ENCODE measurements around the gene SYTL1. TPM values are rescaled to one million over a fixed set of nuclear protein-coding genes. Genes with fewer than 3 reads are reported as not detected.

Gene SYTL1, protein sequence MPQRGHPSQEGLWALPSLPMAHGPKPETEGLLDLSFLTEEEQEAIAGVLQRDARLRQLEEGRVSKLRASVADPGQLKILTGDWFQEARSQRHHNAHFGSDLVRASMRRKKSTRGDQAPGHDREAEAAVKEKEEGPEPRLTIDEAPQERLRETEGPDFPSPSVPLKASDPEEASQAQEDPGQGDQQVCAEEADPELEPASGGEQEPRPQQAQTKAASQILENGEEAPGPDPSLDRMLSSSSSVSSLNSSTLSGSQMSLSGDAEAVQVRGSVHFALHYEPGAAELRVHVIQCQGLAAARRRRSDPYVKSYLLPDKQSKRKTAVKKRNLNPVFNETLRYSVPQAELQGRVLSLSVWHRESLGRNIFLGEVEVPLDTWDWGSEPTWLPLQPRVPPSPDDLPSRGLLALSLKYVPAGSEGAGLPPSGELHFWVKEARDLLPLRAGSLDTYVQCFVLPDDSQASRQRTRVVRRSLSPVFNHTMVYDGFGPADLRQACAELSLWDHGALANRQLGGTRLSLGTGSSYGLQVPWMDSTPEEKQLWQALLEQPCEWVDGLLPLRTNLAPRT
- total RNA-seq (2022; extraction: Qiagen RNA extraction) = 0.26 to 0.63 TPM (median 0.41 TPM) in 5 replicates

GRCh38 chr1:27341525-27342252, at the start of gene SYTL1:
Gene SYTL1 (plus strand): TSS chr1:27342022. CDS start chr1:27345335, 3,313 bp downstream.

GRCh38 chr1:27321813-27322568, 19.8 kb upstream of the SYTL1 start, which contains the start of gene TMEM222:
Gene TMEM222 (plus strand): TSS chr1:27322163. CDS start chr1:27322198, 35 bp downstream.

GRCh38 chr1:27366411-27367159, 24.8 kb downstream of the SYTL1 start, which contains the start of gene MAP3K6:
Gene MAP3K6 (minus strand): TSS chr1:27366961. CDS start chr1:27366597, 364 bp downstream.

GRCh38 chr1:27374362-27375086, 32.7 kb downstream of the SYTL1 start, which contains the start of gene FCN3:
Gene FCN3 (minus strand): TSS chr1:27374824. CDS start chr1:27374818, 6 bp downstream.

GRCh38 chr1:27383039-27383605, 41.3 kb downstream of the SYTL1 start, which contains the start of gene CD164L2:
Gene CD164L2 (minus strand): TSS chr1:27383333. CDS start chr1:27383239, 94 bp downstream.

GRCh38 chr1:27392096-27392777, 50.4 kb downstream of the SYTL1 start, which contains the start of gene GPR3:
Gene GPR3 (plus strand): TSS chr1:27392622. CDS start chr1:27393799, 1,177 bp downstream.

Other genes with a start within 250 kb of the SYTL1 start
- gene SLC9A1, start 186.9 kb upstream of the SYTL1 start, total RNA-seq (2022; extraction: Qiagen RNA extraction) = 15.5 to 18.6 TPM (median 17.4 TPM) in 5 replicates
- gene WDTC1, start 107.4 kb upstream of the SYTL1 start, total RNA-seq (2022; extraction: Qiagen RNA extraction) = 6.3 to 7.5 TPM (median 7.4 TPM) in 5 replicates
- gene TMEM222, start 19.9 kb upstream of the SYTL1 start, total RNA-seq (2022; extraction: Qiagen RNA extraction) = 41.1 to 50.7 TPM (median 48.4 TPM) in 5 replicates
- 13.4 to 22.5 TPM (median 18.1 TPM) in 5 replicates for gene MAP3K6, start 24.9 kb downstream of the SYTL1 start, total RNA-seq (2022; extraction: Qiagen RNA extraction)
- gene FCN3, start 32.8 kb downstream of the SYTL1 start, total RNA-seq (2022; extraction: Qiagen RNA extraction) = not detected in 5 replicates
- gene CD164L2, start 41.3 kb downstream of the SYTL1 start, total RNA-seq (2022; extraction: Qiagen RNA extraction) = not detected in 5 replicates
- 1.4 to 1.8 TPM (median 1.6 TPM) in 5 replicates for gene GPR3, start 50.6 kb downstream of the SYTL1 start, total RNA-seq (2022; extraction: Qiagen RNA extraction)
- 47.5 to 55.1 TPM (median 53.3 TPM) in 5 replicates for gene WASF2, start 148.1 kb downstream of the SYTL1 start, total RNA-seq (2022; extraction: Qiagen RNA extraction)

Data from A549 treated with AZD2906 at 1 μM for 4 hours (cell line).